PC-9 (cell line): Measurements from ENCODE around the gene KLHL17. TPM values are rescaled to one million over a fixed set of nuclear protein-coding genes. Genes with fewer than 3 reads are reported as not detected.
A peak's percentile ranks its signal among the peaks of the same experiment; 100 is the strongest.

Experiments used
- BruUV-seq: library from RNA; stranded (reverse); fragments of 400-500 nt; replicated peaks from 2 replicates; lab custom pipeline; 2021; lab: Mats Ljungman, UMichigan
- CTCF ChIA-PET: fragments of 300-600 bp; sonication (Branson Sonifier 250); formaldehyde crosslinking; loops from one replicate; lab custom pipeline; 2022; ENCODE audit warnings: antibody characterized with exemption; lab: Charles Lee
- POLR2A ChIA-PET: fragments of 300-600 bp; sonication (Branson Sonifier 250); formaldehyde crosslinking; loops from one replicate; lab custom pipeline; 2022; ENCODE audit warnings: antibody characterized with exemption; ENCODE audit not compliant: unreplicated experiment; lab: Charles Lee
- DNase-seq, 2 experiments: peaks; one replicate each; pipeline versions ENCODE4 v3.0.0 to v3.0.0-alpha.2; 2015 to 2022; ENCODE audit warnings: mixed read lengths in 1 of 2
- H2AFZ ChIP-seq: fragments of 200-600 bp; sonication (generic); 2 replicates; pipeline ENCODE4 v1.8.1; 2017; ENCODE audit warnings: antibody characterized with exemption
- H3F3A ChIP-seq: fragments of 200-600 bp; sonication (generic); 2 replicates; pipeline ENCODE4 v1.8.1; 2017; ENCODE audit warnings: antibody characterized with exemption, mild to moderate bottlenecking, low read depth; ENCODE audit not compliant: insufficient read depth
- H3K27ac ChIP-seq: fragments of 200-600 bp; sonication (generic); 2 replicates; pipeline ENCODE4 v1.6.1; 2016; ENCODE audit warnings: mixed run types
- H3K27me3 ChIP-seq: fragments of 200-600 bp; sonication (generic); 2 replicates; pipeline ENCODE4 v1.6.1; 2016; ENCODE audit warnings: low read depth, mixed run types; ENCODE audit not compliant: insufficient read depth
- H3K36me3 ChIP-seq: fragments of 200-600 bp; sonication (generic); 2 replicates; pipeline ENCODE4 v1.6.1; 2016; ENCODE audit warnings: low read depth, mixed run types
- H3K4me1 ChIP-seq: fragments of 200-600 bp; sonication (generic); replicated peaks from 2 replicates; pipeline ENCODE4 v1.6.1; 2016; ENCODE audit warnings: mixed run types; ENCODE audit not compliant: insufficient read depth
- H3K4me2 ChIP-seq: fragments of 200-600 bp; sonication (generic); 2 replicates; pipeline ENCODE4 v1.6.1; 2017; ENCODE audit warnings: mixed run types
- H3K4me3 ChIP-seq: fragments of 200-600 bp; sonication (generic); 2 replicates; pipeline ENCODE4 v1.6.1; 2016; ENCODE audit warnings: mixed run types
- H3K79me2 ChIP-seq: fragments of 200-600 bp; sonication (generic); 2 replicates; pipeline ENCODE4 v1.6.1; 2017; ENCODE audit warnings: low read depth, mixed run types
- H3K9me2 ChIP-seq: fragments of 200-600 bp; sonication (generic); 2 replicates; pipeline ENCODE4 v1.8.1; 2017; ENCODE audit warnings: mild to moderate bottlenecking; ENCODE audit not compliant: insufficient read depth
- H3K9me3 ChIP-seq: fragments of 200-600 bp; sonication (generic); 2 replicates; pipeline ENCODE4 v1.8.1; 2016; ENCODE audit warnings: low read depth; ENCODE audit not compliant: insufficient read depth
- H4K20me1 ChIP-seq: fragments of 200-600 bp; sonication (generic); 2 replicates; pipeline ENCODE4 v1.8.1; 2017; ENCODE audit not compliant: insufficient read depth
- CTCF ChIP-seq: fragments of 200-600 bp; sonication (generic); conservative IDR thresholded peaks from 2 replicates; pipeline ENCODE4 v1.6.1; 2017; ENCODE audit warnings: mixed run types, antibody characterized with exemption, mild to moderate bottlenecking, moderate library complexity
- EZH2 ChIP-seq: fragments of 200-600 bp; sonication (generic); IDR thresholded peaks from 2 replicates; pipeline ENCODE4 v1.8.0; 2017; ENCODE audit warnings: antibody characterized with exemption, low read depth
- intact Hi-C: fragments of 100-400 bp; cut with micrococcal nuclease; formaldehyde crosslinking; loops from one replicate; pipeline ENCODE4 v1.10.0; 2022; ENCODE audit not compliant: unreplicated experiment
- total RNA-seq: library from RNA; stranded (reverse); gene quantifications from 2 replicates; pipeline ENCODE4 v1.2.3, GENCODE V29; 2021

The KLHL17 gene
- total RNA-seq, 1 experiment from 2014 or later, result 22.7 TPM

GRCh38 chr1:963746-964525, 3.6 kb downstream of the KLHL17 start:
- ChIA-PET POLR2A (no interaction called here), CTCF (no interaction called here)
- Histone ChIP-seq H3F3A (peaks cover 29% of the 10 kb centered on the region; the same call in 1 of the 2 replicates), H3K4me3 (no peak overlapping the region), H3K27me3 (no peaks in the 10 kb centered on the region), H3K79me2 (peaks cover 5% of the 10 kb centered on the region), H3K4me1 (peaks cover 14% of the 10 kb centered on the region), H3K4me2 (no peak overlapping the region), H3K9me2 (no peaks in the 10 kb centered on the region), H3K27ac (no peak overlapping the region), H3K36me3 (no peaks in the 10 kb centered on the region), H4K20me1 (no peaks in the 10 kb centered on the region), H2AFZ (no peak overlapping the region), H3K9me3 (no peaks in the 10 kb centered on the region)
- TF ChIP-seq CTCF (no peak), EZH2 (no peak)
- no TSS peak for BruUV-seq
- intact Hi-C loops, result no loop called here
- DNase-seq, result no peak

- Histone ChIP-seq H4K20me1 (no peaks in the 10 kb centered on the region), H3K27ac (no peak overlapping the region), H3K9me2 (no peaks in the 10 kb centered on the region), H3K79me2 (peaks cover 4% of the 10 kb centered on the region; the same call in 1 of the 2 replicates), H3K4me2 (no peak overlapping the region; the same call in 1 of the 2 replicates), H3F3A (peaks cover 37% of the 10 kb centered on the region; the same call in 1 of the 2 replicates), H3K9me3 (no peaks in the 10 kb centered on the region), H3K4me1 (peaks cover 14% of the 10 kb centered on the region), H3K36me3 (no peaks in the 10 kb centered on the region), H3K27me3 (no peaks in the 10 kb centered on the region), H3K4me3 (no peak overlapping the region), H2AFZ (no peak overlapping the region)
- no peak for TF ChIP-seq CTCF
- no peak for TF ChIP-seq EZH2
- no peak for DNase-seq
- POLR2A ChIA-PET, result no interaction called here
- BruUV-seq, result no TSS peak
- intact Hi-C loops, result no loop called here
- CTCF ChIA-PET, result no interaction called here
These were observed 4.5 kb downstream of the KLHL17 start for GRCh38 chr1:964691-965525.

GRCh38 chr1:965526-966134, 5.2 kb downstream of the KLHL17 start:
- Histone ChIP-seq H3K79me2 (peaks cover 4% of the 10 kb centered on the region; the same call in 1 of the 2 replicates), H3K9me3 (no peaks in the 10 kb centered on the region), H3K9me2 (no peaks in the 10 kb centered on the region), H2AFZ (peak overlapping the region; percentile 77; the same call in 1 of the 2 replicates), H3K4me3 (peak overlapping the region; percentile 83), H3K27ac (peak overlapping the region; percentile 99), H3K4me1 (peaks cover 14% of the 10 kb centered on the region), H3F3A (peaks cover 37% of the 10 kb centered on the region; the same call in 1 of the 2 replicates), H3K36me3 (no peaks in the 10 kb centered on the region), H3K27me3 (no peaks in the 10 kb centered on the region), H4K20me1 (no peaks in the 10 kb centered on the region), H3K4me2 (peak overlapping the region; percentile 81)
- no peak for DNase-seq
- intact Hi-C loops, result no loop called here
- TF ChIP-seq EZH2 (no peak), CTCF (no peak)
- CTCF ChIA-PET, result no interaction called here
- POLR2A ChIA-PET, result no interaction called here
- BruUV-seq, result no TSS peak
